ENCODE measurements around the gene FBRS. TPM values are rescaled to one million over a fixed set of nuclear protein-coding genes. Genes with fewer than 3 reads are reported as not detected.

FBRS gene
- total and polyA plus RNA-seq, 10 of the 15 experiments (the other 5 are each of a cell fraction or from before 2014, with no cell fraction given), result 0.45 to 87.6 (median 14.6) TPM

DNA sequence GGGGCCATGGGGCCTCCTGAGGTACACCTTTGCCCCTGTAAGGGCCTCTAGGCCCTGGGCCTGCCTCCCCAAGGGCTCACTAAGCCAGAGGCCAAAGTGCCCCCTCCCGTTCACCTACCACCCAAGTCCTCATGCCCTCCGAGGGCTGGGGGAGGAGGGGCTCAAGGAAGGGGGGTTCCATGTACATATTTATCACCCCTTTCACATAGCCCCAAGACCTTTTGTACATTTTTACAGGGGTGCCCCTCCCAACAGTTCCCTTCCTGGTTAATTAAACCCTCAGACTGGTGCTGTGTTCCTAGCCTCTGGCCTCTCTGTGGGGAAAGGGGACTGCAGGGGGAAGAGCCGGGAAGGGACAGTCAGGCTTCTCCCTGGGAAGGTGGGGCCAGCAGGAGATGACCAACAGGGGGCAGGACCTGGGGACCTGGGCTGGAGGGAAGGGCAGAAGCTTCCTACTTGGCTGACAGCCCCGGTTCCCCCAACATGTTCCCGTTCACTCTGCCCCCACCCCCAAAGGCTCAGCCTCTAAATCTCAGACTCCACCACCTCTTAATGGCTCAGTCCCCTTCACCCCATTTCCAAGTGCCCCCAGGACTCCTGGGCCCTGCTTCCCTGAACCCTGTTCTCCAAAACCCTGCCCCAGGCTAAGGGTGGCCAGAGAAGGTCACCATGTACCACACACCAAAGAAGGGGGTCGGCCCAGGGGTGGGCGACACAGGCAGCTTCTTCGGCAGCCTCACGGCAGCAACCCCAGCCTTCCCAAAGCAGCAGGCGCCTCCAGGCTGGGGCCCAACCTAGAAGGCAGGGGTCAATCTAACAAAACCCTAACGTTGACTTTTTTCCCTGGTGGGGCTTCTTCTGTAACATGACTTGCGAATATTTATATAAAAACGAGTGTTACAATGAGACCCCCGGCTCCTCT lies 11.9 kb downstream of the FBRS start:
- ChIA-PET POLR2A (no interaction called here), CTCF (no interaction called here), SMC1A (ENCODE audit: uncharacterized antibody, unreplicated experiment) (no interaction called here), RAD21 (ENCODE audit: unreplicated experiment) (no interaction called here)
- Histone ChIP-seq H3K4me1 (ENCODE audit: control insufficient read depth, insufficient read depth, low read length) (no peaks in the 10 kb centered on the region), H3K79me2 (ENCODE audit: control insufficient read depth, insufficient read depth, low read length) (no peaks in the 10 kb centered on the region), H3K4me3 (no peak overlapping the region), H3K27me3 (replicated peaks in 1 of 2; ENCODE audit: control insufficient read depth in 2 of 2, insufficient read depth in 2 of 2, low read length in 1 of 2) (no peaks in the 10 kb centered on the region), H3K9me3 (replicated peaks; ENCODE audit: control insufficient read depth, insufficient read depth, low read length) (no peaks in the 10 kb centered on the region), H3K27ac (ENCODE audit: control insufficient read depth, insufficient read depth) (no peak overlapping the region), H3K9ac (ENCODE audit: control insufficient read depth, insufficient read depth, low read length) (no peak overlapping the region), H3K36me3 (ENCODE audit: control insufficient read depth in 2 of 2, insufficient read depth in 2 of 2, low read length in 1 of 2) (peaks cover 11 to 25% of the 10 kb centered on the region in 2 experiments; a peak in 3 of 4 replicates), H2AFZ (ENCODE audit: control insufficient read depth, low read depth, low read length) (no peak overlapping the region), H4K20me1 (ENCODE audit: control insufficient read depth, insufficient read depth) (no peaks in the 10 kb centered on the region), H3K4me2 (ENCODE audit: control insufficient read depth, insufficient read depth) (no peak overlapping the region)
- TSS peak; percentile 67 for BruUV-seq (replicated peaks)
- FAIRE-seq, result no peak
- TF ChIP-seq POLR2A (IDR thresholded peaks at IDR 0.05; ENCODE audit: low read depth, low read length) (peak; percentile 34), EP300 (IDR thresholded peaks at IDR 0.05; ENCODE audit: borderline replicate concordance in 1 of 2, control insufficient read depth in 1 of 2, low read depth in 2 of 2, low read length in 2 of 2) (no peak), SIX5 (IDR thresholded peaks at IDR 0.05; ENCODE audit: low read depth, low read length, severe bottlenecking) (no peak), BRCA1 (IDR thresholded peaks at IDR 0.05; ENCODE audit: low read depth, low read length) (no peak), POLR2AphosphoS5 (IDR thresholded peaks at IDR 0.05; ENCODE audit: low read length) (peak; percentile 27; the same call in 1 of the 2 replicates)
- in situ Hi-C loops (cut with MboI), result loop anchor here (25.0 kb wide), 1 partner anchor 1217 kb away; no protein-coding TSS in a partner anchor
- no peak for DNase-seq (ENCODE audit: low read depth, low spot score)
- intact Hi-C loops (cut with micrococcal nuclease; ENCODE audit: unreplicated experiment), result no loop called here
- no peak; the same call in 1 of the 3 replicates for ATAC-seq
- 87% methylated on average over 14 of the region's 14 CpGs for WGBS (ENCODE audit: insufficient coverage, insufficient replicate concordance, low lambda C conversion rate, missing lambda C conversion rate)

DNA sequence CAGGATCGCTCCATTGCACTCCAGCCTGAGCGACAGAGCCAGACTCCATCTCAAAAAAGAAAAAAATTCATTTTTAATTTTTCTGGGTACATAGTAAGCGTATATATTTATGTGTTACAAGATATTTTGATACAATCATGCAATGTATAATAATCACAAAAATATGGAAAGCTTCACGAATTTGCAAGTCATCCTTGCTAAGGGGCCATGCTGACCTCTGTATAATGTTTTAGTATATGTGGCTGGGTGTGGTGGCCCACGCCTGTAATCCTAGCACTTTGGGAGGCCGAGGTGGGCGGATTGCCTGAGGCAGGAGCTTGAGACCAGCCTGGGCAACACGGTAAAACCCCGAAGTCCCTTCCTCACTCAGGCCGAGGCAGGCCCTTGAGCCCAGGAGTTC lies 16.9 kb downstream of the FBRS start:
- intact Hi-C loops (cut with micrococcal nuclease; ENCODE audit: unreplicated experiment) (no loop called here), in situ Hi-C loops (cut with MboI) (no loop called here)
- CTCF ChIA-PET, result interaction anchor here (1.0 to 1.3 kb wide), 2 partner anchors 77 to 140 kb away, joined by 3 read pairs; partner anchors contain the start of gene ZNF747
- SMC1A ChIA-PET (ENCODE audit: uncharacterized antibody, unreplicated experiment), result interaction anchor here (1.6 kb wide), 1 partner anchor 22 kb away, joined by 3 read pairs; no protein-coding TSS in a partner anchor
- no TSS peak for BruUV-seq (replicated peaks)
- no peaks in the 10 kb centered on the region for H3K4me1 ChIP-seq (ENCODE audit: control insufficient read depth, insufficient read depth, low read length)
- no peaks in the 10 kb centered on the region for H3K79me2 ChIP-seq (ENCODE audit: control insufficient read depth, insufficient read depth, low read length)
- 68% methylated on average over 10 of the region's 10 CpGs for WGBS (ENCODE audit: insufficient coverage, insufficient replicate concordance, low lambda C conversion rate, missing lambda C conversion rate)
- no peak for ATAC-seq
- H3K27ac ChIP-seq (ENCODE audit: control insufficient read depth, insufficient read depth), result no peak overlapping the region
- H4K20me1 ChIP-seq (ENCODE audit: control insufficient read depth, insufficient read depth), result no peaks in the 10 kb centered on the region
- POLR2A ChIA-PET, result no interaction called here
- no peak for FAIRE-seq
- RAD21 ChIA-PET (ENCODE audit: unreplicated experiment), result no interaction called here
- H3K27me3 ChIP-seq (replicated peaks in 1 of 2; ENCODE audit: control insufficient read depth in 2 of 2, insufficient read depth in 2 of 2, low read length in 1 of 2), result no peaks in the 10 kb centered on the region
- H3K9ac ChIP-seq (ENCODE audit: control insufficient read depth, insufficient read depth, low read length), result no peak overlapping the region
- H3K4me2 ChIP-seq (ENCODE audit: control insufficient read depth, insufficient read depth), result no peak overlapping the region
- H2AFZ ChIP-seq (ENCODE audit: control insufficient read depth, low read depth, low read length), result no peak overlapping the region
- H3K4me3 ChIP-seq, result no peak overlapping the region
- H3K9me3 ChIP-seq (replicated peaks; ENCODE audit: control insufficient read depth, insufficient read depth, low read length), result no peaks in the 10 kb centered on the region
- no peak for DNase-seq (ENCODE audit: low read depth, low spot score)
- peaks cover 0 to 3% of the 10 kb centered on the region in 2 experiments; a peak in 2 of 4 replicates for H3K36me3 ChIP-seq (ENCODE audit: control insufficient read depth in 2 of 2, insufficient read depth in 2 of 2, low read length in 1 of 2)
- TF ChIP-seq ZSCAN29 (IDR thresholded peaks at IDR 0.05), result no peak
- no peak for TF ChIP-seq TARDBP (IDR thresholded peaks at IDR 0.05; ENCODE audit: borderline replicate concordance)
- TF ChIP-seq BHLHE40 (IDR thresholded peaks at IDR 0.05; ENCODE audit: borderline replicate concordance in 1 of 2, low read depth in 2 of 2, low read length in 1 of 2), result no peak
- no peak for TF ChIP-seq FOXK2 (IDR thresholded peaks at IDR 0.05)
- TF ChIP-seq, protein P1, sequence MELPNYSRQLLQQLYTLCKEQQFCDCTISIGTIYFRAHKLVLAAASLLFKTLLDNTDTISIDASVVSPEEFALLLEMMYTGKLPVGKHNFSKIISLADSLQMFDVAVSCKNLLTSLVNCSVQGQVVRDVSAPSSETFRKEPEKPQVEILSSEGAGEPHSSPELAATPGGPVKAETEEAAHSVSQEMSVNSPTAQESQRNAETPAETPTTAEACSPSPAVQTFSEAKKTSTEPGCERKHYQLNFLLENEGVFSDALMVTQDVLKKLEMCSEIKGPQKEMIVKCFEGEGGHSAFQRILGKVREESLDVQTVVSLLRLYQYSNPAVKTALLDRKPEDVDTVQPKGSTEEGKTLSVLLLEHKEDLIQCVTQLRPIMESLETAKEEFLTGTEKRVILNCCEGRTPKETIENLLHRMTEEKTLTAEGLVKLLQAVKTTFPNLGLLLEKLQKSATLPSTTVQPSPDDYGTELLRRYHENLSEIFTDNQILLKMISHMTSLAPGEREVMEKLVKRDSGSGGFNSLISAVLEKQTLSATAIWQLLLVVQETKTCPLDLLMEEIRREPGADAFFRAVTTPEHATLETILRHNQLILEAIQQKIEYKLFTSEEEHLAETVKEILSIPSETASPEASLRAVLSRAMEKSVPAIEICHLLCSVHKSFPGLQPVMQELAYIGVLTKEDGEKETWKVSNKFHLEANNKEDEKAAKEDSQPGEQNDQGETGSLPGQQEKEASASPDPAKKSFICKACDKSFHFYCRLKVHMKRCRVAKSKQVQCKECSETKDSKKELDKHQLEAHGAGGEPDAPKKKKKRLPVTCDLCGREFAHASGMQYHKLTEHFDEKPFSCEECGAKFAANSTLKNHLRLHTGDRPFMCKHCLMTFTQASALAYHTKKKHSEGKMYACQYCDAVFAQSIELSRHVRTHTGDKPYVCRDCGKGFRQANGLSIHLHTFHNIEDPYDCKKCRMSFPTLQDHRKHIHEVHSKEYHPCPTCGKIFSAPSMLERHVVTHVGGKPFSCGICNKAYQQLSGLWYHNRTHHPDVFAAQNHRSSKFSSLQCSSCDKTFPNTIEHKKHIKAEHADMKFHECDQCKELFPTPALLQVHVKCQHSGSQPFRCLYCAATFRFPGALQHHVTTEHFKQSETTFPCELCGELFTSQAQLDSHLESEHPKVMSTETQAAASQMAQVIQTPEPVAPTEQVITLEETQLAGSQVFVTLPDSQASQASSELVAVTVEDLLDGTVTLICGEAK (IDR thresholded peaks at IDR 0.05; ENCODE audit: borderline replicate concordance), result no peak
- TF ChIP-seq, protein P2, sequence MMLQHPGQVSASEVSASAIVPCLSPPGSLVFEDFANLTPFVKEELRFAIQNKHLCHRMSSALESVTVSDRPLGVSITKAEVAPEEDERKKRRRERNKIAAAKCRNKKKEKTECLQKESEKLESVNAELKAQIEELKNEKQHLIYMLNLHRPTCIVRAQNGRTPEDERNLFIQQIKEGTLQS (IDR thresholded peaks at IDR 0.05; ENCODE audit: borderline replicate concordance, extremely low read depth, low read depth, low read length), result no peak
- no peak for TF ChIP-seq NFYA (IDR thresholded peaks at IDR 0.05; ENCODE audit: borderline replicate concordance, low read depth, low read length)
